ENCODE measurements around the gene XKR8.

GRCh38 chr1:27966402-27967105 lies 6.8 kb downstream of the XKR8 start:
- TF ChIP-seq CTCF (IDR thresholded peaks at IDR 0.05) (no peak), POLR2A (IDR thresholded peaks at IDR 0.05) (no peak)

Data from testis (tissue), 2 donors.